CD4-positive, alpha-beta T cell treated with Interferon alpha-2 for 1 hour (primary cell): ENCODE measurements around the gene UXS1.

Experiments
- DNase-seq, 2 donors: peaks; one replicate each; pipeline ENCODE4 v3.0.0-alpha.2; 2020 to 2022

UXS1 gene

GRCh38 chr2:106129150-106129549, 65.0 kb downstream of the UXS1 start:
- DNase-seq, result no peak

DNA sequence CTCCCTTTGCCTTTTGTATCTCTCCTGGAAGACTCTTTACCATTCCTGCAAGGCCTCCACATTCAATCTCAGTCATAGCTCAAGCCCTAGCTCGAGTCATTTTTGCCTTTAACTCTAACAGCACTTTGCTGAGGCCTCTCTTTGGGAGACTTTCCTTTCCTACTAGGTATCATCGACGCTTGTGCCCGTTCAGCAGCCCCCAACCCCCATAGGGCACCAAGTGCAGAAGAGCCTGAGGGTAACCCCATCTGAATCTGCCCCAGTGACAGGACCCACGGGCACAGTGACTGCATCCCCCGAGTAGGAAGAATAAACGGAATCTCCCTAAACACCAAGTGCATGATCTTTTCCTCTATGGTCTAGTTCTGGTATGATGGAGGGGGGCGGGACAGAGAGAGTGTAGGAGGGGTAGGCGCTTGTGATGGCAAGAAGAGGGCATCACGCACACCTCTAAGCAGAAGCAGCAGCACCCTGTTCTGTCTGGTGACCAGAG, 66.3 kb downstream of the UXS1 start:
- DNase-seq, result no peak

- DNase-seq, result no peak
Measured at GRCh38 chr2:106127282-106127771, 66.8 kb downstream of the UXS1 start.

GRCh38 chr2:106126705-106127281, 67.3 kb downstream of the UXS1 start:
- DNase-seq, result no peak

GRCh38 chr2:106126295-106126694, 67.8 kb downstream of the UXS1 start:
- DNase-seq, result no peak

GRCh38 chr2:106124905-106125549, 69.1 kb downstream of the UXS1 start:
- no peak for DNase-seq

DNA sequence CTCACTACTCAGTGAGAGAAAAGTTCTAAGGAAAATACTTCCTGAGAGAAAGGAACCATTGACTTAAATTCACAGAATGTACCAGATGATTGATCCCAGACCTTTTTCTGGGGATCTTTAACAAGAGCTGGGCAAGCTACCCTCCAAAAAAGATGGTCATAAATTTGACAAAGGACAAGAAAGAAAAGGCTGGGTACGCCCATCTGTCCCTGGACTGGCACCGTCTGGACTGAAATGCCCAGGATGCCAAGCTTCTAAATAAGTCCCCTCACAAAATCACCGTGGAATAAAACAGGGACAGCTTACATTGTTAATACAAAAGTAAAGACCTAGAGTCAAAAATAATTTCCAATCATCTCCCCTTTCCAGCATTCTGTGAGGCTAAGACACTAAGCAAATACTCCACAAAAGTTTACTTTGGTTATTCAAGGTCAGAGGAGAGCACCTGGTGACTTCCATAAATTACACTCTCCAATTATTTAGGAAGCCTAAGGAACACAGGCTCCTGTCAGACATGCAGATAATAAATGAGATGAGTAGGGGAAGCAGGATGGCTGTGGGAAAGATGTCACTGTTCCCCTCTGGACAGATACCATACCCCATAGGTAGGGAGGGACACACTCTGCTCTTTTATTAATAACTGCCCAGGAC, 69.9 kb downstream of the UXS1 start:
- no peak for DNase-seq

DNA sequence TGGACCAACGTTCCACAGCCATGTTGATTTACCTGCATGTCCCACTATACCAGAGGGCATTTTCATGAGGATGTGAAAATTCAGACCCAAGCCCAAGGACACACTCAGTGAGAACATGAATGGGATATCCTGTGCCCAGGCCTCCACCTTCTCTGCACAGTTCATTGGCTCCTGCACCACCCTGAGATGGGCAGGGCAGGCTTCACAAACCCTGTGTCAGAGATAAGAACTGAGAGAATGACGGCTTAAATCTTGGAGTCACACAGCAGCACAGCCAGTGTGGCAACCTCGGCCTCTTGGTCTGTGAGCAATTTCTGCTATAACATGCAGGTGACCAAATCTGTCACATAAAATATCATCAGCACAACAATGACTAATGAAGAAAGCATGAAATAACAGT, 71.9 kb downstream of the UXS1 start:
- DNase-seq, result no peak

- DNase-seq, result no peak
Measured at GRCh38 chr2:106120432-106120831, 73.7 kb downstream of the UXS1 start.

DNA sequence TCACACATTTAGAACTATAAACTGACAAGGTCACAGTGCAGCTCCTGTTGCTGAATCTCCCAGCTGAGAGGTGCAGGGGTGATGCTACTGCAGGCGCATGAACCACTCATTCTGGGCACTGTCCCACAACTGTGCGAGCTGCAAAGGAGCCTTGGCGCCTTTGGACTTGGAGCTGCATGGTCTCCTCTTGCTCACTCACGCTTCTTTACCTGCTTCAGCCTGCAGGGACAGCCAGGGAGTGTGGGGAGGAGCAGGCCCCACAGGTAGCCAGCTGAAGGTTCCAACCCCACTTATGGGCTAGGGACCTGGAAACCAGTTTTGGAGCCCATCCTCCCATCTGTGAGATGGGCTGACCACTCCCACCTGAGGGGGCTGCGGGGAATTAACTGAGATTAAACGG, 75.0 kb downstream of the UXS1 start:
- no peak for DNase-seq

- no peak for DNase-seq
Measured at GRCh38 chr2:106117882-106118684, 76.0 kb downstream of the UXS1 start.

DNA sequence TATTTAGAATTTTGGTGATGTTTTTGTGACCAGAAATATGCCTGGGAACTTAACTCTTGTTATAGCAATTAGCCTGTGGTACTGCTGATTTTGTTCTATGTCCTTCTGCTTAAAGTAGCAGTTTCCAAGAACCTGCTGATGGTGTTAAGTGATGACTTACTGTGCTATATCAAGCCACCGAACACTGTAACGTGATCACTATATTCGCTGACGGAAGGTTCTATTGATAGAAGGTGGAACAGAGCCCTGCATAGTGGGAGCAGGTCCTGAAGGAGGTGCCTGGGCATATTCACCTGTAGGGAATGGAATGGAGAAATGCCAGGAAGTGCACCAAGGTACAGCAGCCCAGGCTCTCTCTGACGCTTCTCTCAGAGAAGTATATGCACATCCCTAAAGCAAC, 76.8 kb downstream of the UXS1 start:
- DNase-seq, result no peak

GRCh38 chr2:106116248-106116647, 77.9 kb downstream of the UXS1 start:
- DNase-seq, result no peak

DNA sequence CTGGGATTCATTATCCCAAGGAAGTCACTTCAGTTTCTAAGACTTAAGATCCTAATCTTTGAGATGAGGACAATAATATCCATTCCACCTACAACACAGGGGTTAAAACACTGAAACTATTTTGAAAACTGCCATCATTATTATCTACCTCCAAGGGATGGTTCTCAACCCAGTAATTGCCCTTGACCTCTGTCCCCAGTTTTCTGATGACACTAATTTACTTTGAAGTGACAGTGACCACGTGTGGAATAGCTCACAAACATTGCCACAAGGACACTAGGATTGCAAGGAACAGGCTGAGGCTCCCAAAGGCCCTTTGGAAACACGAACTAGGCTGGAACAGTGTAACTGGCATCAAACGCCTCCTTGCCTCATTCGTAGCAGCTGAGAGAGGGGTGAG, 78.4 kb downstream of the UXS1 start:
- DNase-seq, result no peak

GRCh38 chr2:106115250-106115649, 78.9 kb downstream of the UXS1 start:
- DNase-seq, result no peak

DNA sequence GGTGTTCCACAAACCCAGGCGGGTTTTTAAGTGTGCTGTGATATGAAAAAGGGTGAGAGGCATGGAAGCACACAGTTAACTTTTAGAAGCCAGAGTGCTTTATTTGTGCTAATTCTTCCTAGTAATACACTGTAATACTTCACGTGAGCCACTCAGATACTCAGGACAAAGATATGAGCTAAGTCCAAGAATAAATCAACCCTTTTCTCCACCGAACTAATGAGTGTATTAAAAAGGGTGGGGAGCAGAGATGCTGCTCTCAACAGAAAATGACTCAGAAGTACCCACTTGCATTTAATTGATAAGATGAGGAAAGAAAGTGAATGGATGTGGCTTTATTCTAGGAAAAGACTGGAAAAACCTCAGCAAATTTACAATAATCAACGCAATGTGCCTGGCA, 79.9 kb downstream of the UXS1 start:
- DNase-seq, result no peak

DNA sequence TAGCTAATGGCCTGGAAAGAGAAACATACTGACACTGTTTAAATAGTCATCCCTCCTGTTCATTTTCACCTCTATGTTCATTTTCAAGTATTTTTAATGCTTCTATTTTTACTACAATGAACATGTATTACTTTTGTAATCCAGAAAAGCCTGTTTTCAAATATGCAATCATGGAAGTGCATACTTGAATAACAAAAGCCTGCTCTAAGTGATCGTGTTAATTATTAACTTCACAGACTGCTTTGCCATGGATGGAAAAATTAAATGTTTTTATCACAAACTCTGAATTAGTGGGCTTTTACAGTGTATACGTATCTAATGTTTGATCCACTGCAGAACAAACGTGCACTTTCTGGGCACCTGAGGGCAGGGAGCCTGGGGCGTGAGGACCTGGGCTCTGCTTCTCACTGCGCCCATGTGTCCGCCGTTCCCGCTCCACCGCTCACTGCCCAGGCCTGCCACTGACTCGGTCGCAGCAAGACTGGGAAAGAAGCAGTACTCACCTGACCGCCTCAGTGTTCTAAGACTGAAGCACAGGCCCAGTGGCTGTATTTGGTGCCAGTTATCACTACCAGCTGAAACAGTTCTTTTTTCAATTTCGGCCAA, 80.6 kb downstream of the UXS1 start:
- DNase-seq, result no peak

DNA sequence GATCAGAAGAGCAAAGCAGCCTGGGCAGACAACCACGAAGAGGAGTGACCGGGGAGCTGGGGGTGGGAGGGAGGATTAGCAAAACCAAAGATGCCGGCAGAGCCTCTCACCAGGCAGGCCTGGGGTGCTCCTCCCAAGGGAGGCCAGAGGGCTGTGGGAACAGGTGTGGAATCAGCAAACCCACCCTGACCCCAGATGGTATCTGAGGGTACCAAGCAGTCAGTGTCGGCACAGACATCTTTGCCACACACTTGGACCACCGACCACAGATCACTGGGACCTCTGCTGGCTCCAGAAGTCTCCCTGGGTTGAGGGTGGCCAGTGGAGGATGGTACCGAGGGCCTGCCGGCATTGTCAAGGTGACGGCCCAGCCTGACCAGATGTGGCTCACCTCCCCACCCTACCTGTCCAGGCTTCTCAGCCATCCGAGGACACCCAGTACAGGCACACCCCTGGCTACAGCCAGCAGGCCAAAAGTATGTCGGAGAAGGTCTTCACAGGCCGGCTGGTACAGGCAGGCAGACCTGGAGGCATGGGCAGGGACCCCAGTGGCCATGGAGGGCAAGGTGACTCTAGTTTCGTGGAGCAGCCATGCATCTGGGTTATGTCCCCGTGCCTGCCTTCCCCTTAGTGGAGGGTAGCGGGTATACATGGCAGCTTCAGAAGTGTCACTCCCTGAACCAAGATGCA, 82.1 kb downstream of the UXS1 start:
- DNase-seq, result no peak

GRCh38 chr2:106109675-106110424, 84.3 kb downstream of the UXS1 start:
- DNase-seq, result no peak

DNA sequence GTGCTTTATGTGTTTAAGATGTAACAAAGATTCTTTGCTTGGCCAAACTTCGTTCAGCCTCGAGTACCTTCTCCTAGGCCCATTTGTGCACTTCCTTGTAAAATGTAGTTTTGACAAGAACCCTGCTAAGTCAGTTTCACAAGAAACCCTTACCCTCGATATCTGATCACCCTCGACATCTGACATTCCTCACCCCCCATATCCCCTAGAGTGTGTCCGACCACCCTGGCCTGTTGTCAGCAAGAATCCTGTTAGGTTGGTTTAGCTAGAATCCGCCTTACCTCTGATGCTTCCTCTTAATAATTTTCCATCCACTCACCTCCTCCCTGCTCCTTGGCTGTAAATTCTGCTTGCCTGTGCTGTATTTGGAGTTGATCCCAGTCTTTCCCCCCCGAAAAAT, 85.3 kb downstream of the UXS1 start:
- no peak for DNase-seq

DNA sequence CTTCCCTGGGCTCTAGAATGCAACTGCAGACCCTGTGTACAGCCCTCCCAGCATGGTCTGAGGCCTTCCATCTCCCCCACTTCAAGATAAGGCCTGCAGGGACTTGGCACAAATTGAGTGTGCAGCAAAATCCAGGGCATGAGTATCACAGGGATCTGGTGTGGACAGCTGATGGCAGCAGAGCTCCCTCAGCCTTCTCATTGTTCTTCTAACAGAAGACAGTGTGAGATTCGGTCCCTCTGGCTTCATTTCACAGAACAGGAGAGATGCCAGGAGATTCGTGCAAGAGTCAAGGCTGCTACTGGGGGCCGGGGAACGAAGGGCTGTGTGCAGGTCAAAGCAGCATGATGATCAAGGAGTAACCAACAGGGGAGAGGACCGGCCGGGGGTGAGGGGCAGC, 85.8 kb downstream of the UXS1 start:
- peak in 1 of 2 donors; percentile 19 for DNase-seq
